ENCODE results near the gene REG4.

The REG4 gene

DNA sequence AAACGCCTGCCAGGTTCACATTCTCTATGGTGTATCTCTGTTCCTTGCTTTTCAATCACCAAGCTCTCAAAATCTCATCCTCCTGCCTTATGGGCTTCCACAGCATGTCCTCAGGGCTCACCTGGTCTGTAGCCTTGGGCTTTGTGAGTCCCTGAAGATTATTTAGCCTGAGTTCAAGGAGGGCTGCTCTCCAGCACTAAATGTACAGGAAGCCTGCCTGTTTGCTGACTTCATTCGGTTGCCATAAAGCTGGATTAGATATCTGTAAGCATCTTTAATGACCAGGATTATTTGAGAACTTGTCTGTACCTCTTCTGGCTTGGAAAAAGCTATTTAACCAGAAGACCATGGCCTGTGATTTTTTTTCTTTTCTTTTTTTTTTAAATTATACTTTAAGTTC, 6.9 kb upstream of the REG4 start:
- Histone ChIP-seq H3K4me3 (ENCODE audit: low read length) (no peak overlapping the region), H4K20me1 (ENCODE audit: control insufficient read depth, insufficient read depth, low read depth, low read length) (no peaks in the 10 kb centered on the region), H3K4me1 (ENCODE audit: control insufficient read depth, low read length) (no peaks in the 10 kb centered on the region), H3K79me2 (ENCODE audit: control insufficient read depth, low read length) (no peaks in the 10 kb centered on the region), H3K9me3 (ENCODE audit: control insufficient read depth, insufficient read depth, low read length) (no peaks in the 10 kb centered on the region), H3F3A (ENCODE audit: control insufficient read depth, insufficient read depth) (no peaks in the 10 kb centered on the region), H3K9me2 (replicated peaks; ENCODE audit: control insufficient read depth, low read length) (no peaks in the 10 kb centered on the region), H3K36me3 (ENCODE audit: control insufficient read depth, low read length) (no peaks in the 10 kb centered on the region), H3K27ac (ENCODE audit: low read depth, low read length) (no peak overlapping the region), H3K4me2 (ENCODE audit: low read length) (no peak overlapping the region), H3K27me3 (ENCODE audit: control insufficient read depth, low read length) (peaks cover 10% of the 10 kb centered on the region)
- TF ChIP-seq EZH2phosphoT487 (IDR thresholded peaks at IDR 0.05; ENCODE audit: borderline replicate concordance, low read length): no peak
- TF ChIP-seq, protein P1, sequence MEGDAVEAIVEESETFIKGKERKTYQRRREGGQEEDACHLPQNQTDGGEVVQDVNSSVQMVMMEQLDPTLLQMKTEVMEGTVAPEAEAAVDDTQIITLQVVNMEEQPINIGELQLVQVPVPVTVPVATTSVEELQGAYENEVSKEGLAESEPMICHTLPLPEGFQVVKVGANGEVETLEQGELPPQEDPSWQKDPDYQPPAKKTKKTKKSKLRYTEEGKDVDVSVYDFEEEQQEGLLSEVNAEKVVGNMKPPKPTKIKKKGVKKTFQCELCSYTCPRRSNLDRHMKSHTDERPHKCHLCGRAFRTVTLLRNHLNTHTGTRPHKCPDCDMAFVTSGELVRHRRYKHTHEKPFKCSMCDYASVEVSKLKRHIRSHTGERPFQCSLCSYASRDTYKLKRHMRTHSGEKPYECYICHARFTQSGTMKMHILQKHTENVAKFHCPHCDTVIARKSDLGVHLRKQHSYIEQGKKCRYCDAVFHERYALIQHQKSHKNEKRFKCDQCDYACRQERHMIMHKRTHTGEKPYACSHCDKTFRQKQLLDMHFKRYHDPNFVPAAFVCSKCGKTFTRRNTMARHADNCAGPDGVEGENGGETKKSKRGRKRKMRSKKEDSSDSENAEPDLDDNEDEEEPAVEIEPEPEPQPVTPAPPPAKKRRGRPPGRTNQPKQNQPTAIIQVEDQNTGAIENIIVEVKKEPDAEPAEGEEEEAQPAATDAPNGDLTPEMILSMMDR (IDR thresholded peaks at IDR 0.05; ENCODE audit: low read depth, low read length, poor library complexity, severe bottlenecking): no peak

DNA sequence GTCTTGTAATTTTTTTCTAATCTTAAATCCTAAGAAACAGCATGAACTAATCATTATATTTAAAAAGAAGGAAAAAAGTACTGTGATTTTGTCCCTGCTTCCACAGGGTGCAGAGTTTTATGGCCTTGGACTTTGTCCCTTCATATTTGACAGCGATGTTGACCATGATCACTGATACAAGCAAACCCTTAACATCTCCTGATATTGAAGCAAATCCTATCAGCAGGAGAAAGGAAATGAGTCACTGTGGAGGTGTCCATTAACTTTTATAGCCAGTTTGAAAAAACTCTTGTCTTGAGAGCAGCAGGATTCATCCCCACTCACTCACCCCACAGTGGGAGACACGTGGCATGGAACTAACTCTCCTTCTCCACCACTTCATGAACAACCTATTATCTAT, 5.1 kb upstream of the REG4 start:
- H3K36me3 ChIP-seq (ENCODE audit: control insufficient read depth, low read length): no peaks in the 10 kb centered on the region
- no peaks in the 10 kb centered on the region for H3K9me2 ChIP-seq (replicated peaks; ENCODE audit: control insufficient read depth, low read length)
- H3K9me3 ChIP-seq (ENCODE audit: control insufficient read depth, insufficient read depth, low read length): no peaks in the 10 kb centered on the region
- H3K4me3 ChIP-seq (ENCODE audit: low read length): no peak overlapping the region
- H3K79me2 ChIP-seq (ENCODE audit: control insufficient read depth, low read length): no peaks in the 10 kb centered on the region
- H3F3A ChIP-seq (ENCODE audit: control insufficient read depth, insufficient read depth): no peaks in the 10 kb centered on the region
- H3K27me3 ChIP-seq (ENCODE audit: control insufficient read depth, low read length): peaks cover 10% of the 10 kb centered on the region
- H3K4me1 ChIP-seq (ENCODE audit: control insufficient read depth, low read length): no peaks in the 10 kb centered on the region
- no peak overlapping the region for H3K4me2 ChIP-seq (ENCODE audit: low read length)
- no peak overlapping the region for H3K27ac ChIP-seq (ENCODE audit: low read depth, low read length)
- H4K20me1 ChIP-seq (ENCODE audit: control insufficient read depth, insufficient read depth, low read depth, low read length): no peaks in the 10 kb centered on the region
- TF ChIP-seq EZH2phosphoT487 (IDR thresholded peaks at IDR 0.05; ENCODE audit: borderline replicate concordance, low read length): no peak
- TF ChIP-seq, protein P1 (IDR thresholded peaks at IDR 0.05; ENCODE audit: low read depth, low read length, poor library complexity, severe bottlenecking): no peak

DNA sequence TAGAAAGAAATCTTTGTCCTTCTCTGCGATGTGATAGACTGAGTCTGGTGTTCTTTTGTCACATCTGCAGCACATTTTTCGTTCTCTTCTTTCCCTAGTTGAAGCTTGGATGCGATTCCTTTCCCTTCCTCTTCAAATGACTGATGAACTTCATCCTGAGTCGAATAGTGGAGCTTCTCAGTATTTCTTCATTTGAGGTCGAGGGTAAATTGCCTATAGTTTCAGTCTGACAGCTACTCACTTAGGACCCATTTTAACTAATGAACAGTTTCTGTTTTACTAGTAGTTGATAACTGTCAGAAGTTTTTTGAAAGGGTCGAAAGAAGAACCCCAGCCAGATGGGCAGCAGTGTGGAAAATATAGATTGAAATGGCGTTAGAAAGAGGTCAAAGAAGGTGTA, 4.7 kb upstream of the REG4 start:
- Histone ChIP-seq H3K4me1 (ENCODE audit: control insufficient read depth, low read length) (no peaks in the 10 kb centered on the region), H3K9me2 (replicated peaks; ENCODE audit: control insufficient read depth, low read length) (no peaks in the 10 kb centered on the region), H3K9me3 (ENCODE audit: control insufficient read depth, insufficient read depth, low read length) (no peaks in the 10 kb centered on the region), H3K4me2 (ENCODE audit: low read length) (no peak overlapping the region), H3K79me2 (ENCODE audit: control insufficient read depth, low read length) (no peaks in the 10 kb centered on the region), H3K27ac (ENCODE audit: low read depth, low read length) (no peak overlapping the region), H3K27me3 (ENCODE audit: control insufficient read depth, low read length) (peaks cover 10% of the 10 kb centered on the region), H4K20me1 (ENCODE audit: control insufficient read depth, insufficient read depth, low read depth, low read length) (no peaks in the 10 kb centered on the region), H3K36me3 (ENCODE audit: control insufficient read depth, low read length) (no peaks in the 10 kb centered on the region), H3F3A (ENCODE audit: control insufficient read depth, insufficient read depth) (no peaks in the 10 kb centered on the region), H3K4me3 (ENCODE audit: low read length) (no peak overlapping the region)
- TF ChIP-seq, protein P1 (IDR thresholded peaks at IDR 0.05; ENCODE audit: low read depth, low read length, poor library complexity, severe bottlenecking): no peak
- no peak for TF ChIP-seq EZH2phosphoT487 (IDR thresholded peaks at IDR 0.05; ENCODE audit: borderline replicate concordance, low read length)

DNA sequence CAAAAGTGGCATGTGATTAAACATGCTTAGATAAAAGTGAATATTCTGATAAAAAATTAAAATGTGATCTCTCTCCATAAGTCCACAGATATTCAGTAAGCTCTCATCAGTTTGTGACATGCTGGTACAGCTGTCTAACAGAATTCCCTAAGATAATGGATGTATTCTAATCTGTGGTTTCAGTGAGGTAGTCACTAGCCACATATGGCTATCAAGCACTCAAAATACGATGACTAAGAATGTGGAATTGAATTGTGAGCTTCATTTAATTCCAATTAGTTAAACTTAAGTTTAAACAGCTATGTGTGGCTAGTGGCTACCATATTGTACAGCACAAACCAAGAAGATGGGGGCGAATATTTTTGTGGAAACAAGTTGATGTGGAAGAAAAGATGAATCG, 4.1 kb upstream of the REG4 start:
- H3K36me3 ChIP-seq (ENCODE audit: control insufficient read depth, low read length): no peaks in the 10 kb centered on the region
- no peaks in the 10 kb centered on the region for H3F3A ChIP-seq (ENCODE audit: control insufficient read depth, insufficient read depth)
- H3K4me2 ChIP-seq (ENCODE audit: low read length): no peak overlapping the region
- TF ChIP-seq, protein P1 (IDR thresholded peaks at IDR 0.05; ENCODE audit: low read depth, low read length, poor library complexity, severe bottlenecking): no peak
- no peak for TF ChIP-seq EZH2phosphoT487 (IDR thresholded peaks at IDR 0.05; ENCODE audit: borderline replicate concordance, low read length)
- no peak overlapping the region for H3K4me3 ChIP-seq (ENCODE audit: low read length)
- no peaks in the 10 kb centered on the region for H4K20me1 ChIP-seq (ENCODE audit: control insufficient read depth, insufficient read depth, low read depth, low read length)
- H3K79me2 ChIP-seq (ENCODE audit: control insufficient read depth, low read length): no peaks in the 10 kb centered on the region
- H3K9me3 ChIP-seq (ENCODE audit: control insufficient read depth, insufficient read depth, low read length): no peaks in the 10 kb centered on the region
- peaks cover 11% of the 10 kb centered on the region for H3K27me3 ChIP-seq (ENCODE audit: control insufficient read depth, low read length)
- H3K4me1 ChIP-seq (ENCODE audit: control insufficient read depth, low read length): no peaks in the 10 kb centered on the region
- H3K27ac ChIP-seq (ENCODE audit: low read depth, low read length): no peak overlapping the region
- H3K9me2 ChIP-seq (replicated peaks; ENCODE audit: control insufficient read depth, low read length): no peaks in the 10 kb centered on the region
